GM21576 (cell line): ENCODE results near the gene GRHL1.
A peak's percentile ranks its signal among the peaks of the same experiment; 100 is the strongest.

Experiments used
- ATAC-seq: cut with Tn5 transposase; IDR thresholded peaks from one replicate; pipeline ENCODE4 v1.9.1; 2021; ENCODE audit warnings: mild to moderate bottlenecking, moderate library complexity; ENCODE audit not compliant: unreplicated experiment

The GRHL1 gene

GRCh38 chr2:10036095-10036884 is 84.8 kb downstream of the GRHL1 start:
- ATAC-seq, result no peak

GRCh38 chr2:10038123-10038522 is 86.6 kb downstream of the GRHL1 start:
- no peak for ATAC-seq

- no peak for ATAC-seq
Measured at GRCh38 chr2:10038716-10039115, 87.2 kb downstream of the GRHL1 start.

GRCh38 chr2:10039658-10040410 is 88.3 kb downstream of the GRHL1 start:
- ATAC-seq, result no peak

GRCh38 chr2:10041711-10042110 is 90.2 kb downstream of the GRHL1 start:
- no peak for ATAC-seq

GRCh38 chr2:10042301-10043161 is 91.0 kb downstream of the GRHL1 start:
- no peak for ATAC-seq

- ATAC-seq, result peak; percentile 57
Measured at GRCh38 chr2:10043256-10043905, 91.9 kb downstream of the GRHL1 start, which contains the start of gene KLF11. Gene KLF11 (plus strand): TSS chr2:10043550. CDS start chr2:10043717, 167 bp downstream.

- peak; percentile 55 for ATAC-seq
Measured at GRCh38 chr2:10043906-10044601, 92.6 kb downstream of the GRHL1 start.

- ATAC-seq, result no peak
Measured at GRCh38 chr2:10045561-10046355, 94.3 kb downstream of the GRHL1 start.

- no peak for ATAC-seq
Measured at GRCh38 chr2:10046931-10047330, 95.4 kb downstream of the GRHL1 start.

- ATAC-seq, result no peak
Measured at GRCh38 chr2:10047616-10048500, 96.4 kb downstream of the GRHL1 start.

GRCh38 chr2:10048501-10049171 is 97.1 kb downstream of the GRHL1 start:
- ATAC-seq, result no peak
